Stimulated activated CD4-positive, alpha-beta T cell treated with anti-CD3 and anti-CD28 coated beads, Interleukin-2, amount 100 ng/mL, for 48 hours (primary cell): ENCODE results near the gene WDR74.
"Not testable (repeated sequence)": the region's sequence is repeated elsewhere in the genome, so short reads cannot be mapped to it uniquely, and the experiment has no call there.

Source experiments
- DNase-seq, 2 donors: peaks; one replicate each; pipeline ENCODE4 v3.0.0-alpha.2; 2020

WDR74 gene

GRCh38 chr11:62840721-62841360 lies 1.5 kb upstream of the WDR74 start:
- DNase-seq, result peak; percentile 68 to 82

- no peak for DNase-seq
These were observed 4.1 kb downstream of the WDR74 start for GRCh38 chr11:62835336-62835735.

- no peak for DNase-seq
These were observed 6.8 kb downstream of the WDR74 start, which contains the start of gene TEX54 for GRCh38 chr11:62832336-62833234. TSS of gene TEX54 (minus strand) at chr11:62832841.

GRCh38 chr11:62831520-62832335 lies 7.7 kb downstream of the WDR74 start, which contains the start of gene STX5:
TSS of gene STX5 (minus strand) at chr11:62832051. CDS start at chr11:62831243, 808 bp downstream.
- peak; percentile 98 to 99 for DNase-seq

- no peak for DNase-seq
These were observed 8.4 kb downstream of the WDR74 start for GRCh38 chr11:62830904-62831519.

GRCh38 chr11:62828130-62828529 lies 11.3 kb downstream of the WDR74 start:
- DNase-seq, result not testable (repeated sequence)

GRCh38 chr11:62823677-62824076 lies 15.7 kb downstream of the WDR74 start:
- DNase-seq, result no peak

GRCh38 chr11:62817129-62817528 lies 22.3 kb downstream of the WDR74 start:
- DNase-seq, result no peak

- no peak for DNase-seq
These were observed 22.8 kb downstream of the WDR74 start for GRCh38 chr11:62816557-62816956.

- no peak for DNase-seq
These were observed 27.7 kb downstream of the WDR74 start for GRCh38 chr11:62811659-62812058.

GRCh38 chr11:62810748-62811147 lies 28.6 kb downstream of the WDR74 start:
- no peak for DNase-seq

- DNase-seq, result no peak
These were observed 32.7 kb downstream of the WDR74 start for GRCh38 chr11:62806611-62807121.

- no peak for DNase-seq
These were observed 33.4 kb downstream of the WDR74 start for GRCh38 chr11:62805961-62806441.

- DNase-seq, result peak; percentile 97 to 99
These were observed 34.1 kb downstream of the WDR74 start, which contains the start of gene NXF1 for GRCh38 chr11:62805076-62805892. TSS of gene NXF1 (minus strand) at chr11:62805440. CDS start at chr11:62805356, 84 bp downstream.

GRCh38 chr11:62804310-62805075 lies 34.9 kb downstream of the WDR74 start:
- DNase-seq, result no peak

- no peak for DNase-seq
These were observed 38.3 kb downstream of the WDR74 start for GRCh38 chr11:62801071-62801470.

GRCh38 chr11:62799486-62799885 lies 39.9 kb downstream of the WDR74 start:
- DNase-seq, result no peak

GRCh38 chr11:62796281-62796680 lies 43.1 kb downstream of the WDR74 start:
- no peak for DNase-seq

- DNase-seq, result no peak
These were observed 45.1 kb downstream of the WDR74 start for GRCh38 chr11:62794201-62794775.

- no peak for DNase-seq
These were observed 47.2 kb downstream of the WDR74 start for GRCh38 chr11:62792202-62792575.
